A549 (cell line): ENCODE data around the gene TDP1. TPM values are rescaled to one million over a fixed set of nuclear protein-coding genes. Genes with fewer than 3 reads are reported as not detected.

Experiments used
- polyA plus RNA-seq, 4 experiments: library from polyadenylated mRNA; depleted of rRNA in 3 of 4; stranded (reverse); fragments of >200 nt; fragmentation: RNase III in 1 of 4; extraction: RNeasy Plus Mini Kit Qiagen cat#74134 plus additional on column Dnase treatment in 1 of 4; gene quantifications; 2 replicates in 3 of 4; 3 replicates in 1 of 4; pipeline ENCODE4 v1.2.3, GENCODE V29; 2011 to 2017

Gene TDP1
- polyA plus RNA-seq, 2 of the 4 experiments (the other 2 are of a cell fraction), result 15.2 to 21.6 TPM

Other genes starting within 250 kb of the TDP1 start
- 10.8 and 18.8 TPM in 2 replicates for gene EFCAB11, start 1.2 kb upstream of the TDP1 start, polyA plus RNA-seq (2011; rRNA removed)
- gene EFCAB11, start 1.2 kb upstream of the TDP1 start, polyA plus RNA-seq (2017; fragmentation: RNase III; extraction: RNeasy Plus Mini Kit Qiagen cat#74134 plus additional on column Dnase treatment), result 16.7 to 19.6 TPM (median 19.2 TPM) in 3 replicates
- gene KCNK13, start 106.1 kb downstream of the TDP1 start, polyA plus RNA-seq (2011; rRNA removed), result not detected in 2 replicates
- gene KCNK13, start 106.1 kb downstream of the TDP1 start, polyA plus RNA-seq (2017; fragmentation: RNase III; extraction: RNeasy Plus Mini Kit Qiagen cat#74134 plus additional on column Dnase treatment), result not detected in 3 replicates